HepG2 (cell line): ENCODE measurements around the gene BCAS3. TPM values are rescaled to one million over a fixed set of nuclear protein-coding genes. Genes with fewer than 3 reads are reported as not detected.
A peak's percentile ranks its signal among the peaks of the same experiment; 100 is the strongest.

Experiments used
- POLR2G ChIP-seq: fragments of 200-400 bp; formaldehyde crosslinking; IDR thresholded peaks from 2 replicates; pipeline ENCODE4 v1.6.1; 2018; ENCODE audit warnings: mild to moderate bottlenecking, low read depth, low read length, moderate library complexity
- SIX1 ChIP-seq: sonication (generic); formaldehyde crosslinking; IDR thresholded peaks from 2 replicates; pipeline ENCODE4 v1.4.0; 2020; ENCODE audit warnings: missing genetic modification reagents, borderline replicate concordance
- ZNF17 ChIP-seq: sonication (generic); formaldehyde crosslinking; IDR thresholded peaks from 2 replicates; pipeline ENCODE4 v1.5.0; 2020; ENCODE audit warnings: mild to moderate bottlenecking, missing genetic modification reagents
- ZNF496 ChIP-seq: sonication (generic); formaldehyde crosslinking; IDR thresholded peaks from 2 replicates; pipeline ENCODE4 v1.8.1; 2023; ENCODE audit warnings: mild to moderate bottlenecking, moderate library complexity, missing genetic modification reagents; ENCODE audit not compliant: insufficient replicate concordance
- polyA plus RNA-seq, 8 experiments: library from polyadenylated mRNA; depleted of rRNA in 3 of 8; stranded (reverse) in 7 of 8; unstranded in 1 of 8; fragments of >200 nt; fragmentation: Illumina TruSeq in 4 of 8; extraction: Trizol in 4 of 8; gene quantifications; 2 replicates each; pipeline versions ENCODE4 v1.2.1 to v1.2.3, GENCODE V29; 2011 to 2016; ENCODE audit warnings: low read depth in 4 of 8, missing spikeins in 1 of 8, mixed read lengths in 1 of 8; ENCODE audit not compliant: insufficient read depth in 1 of 8
- total RNA-seq, 5 experiments: library from RNA; depleted of rRNA; stranded (reverse); fragments of >200 nt; fragmentation: Illumina TruSeq; extraction: Trizol; gene quantifications; 2 replicates each; pipeline ENCODE4 v1.2.3, GENCODE V29; 2016; ENCODE audit warnings: low read depth in 1 of 5
- TF ChIP-seq, protein P1 (sequence below), 2 experiments: fragments of 450-650 bp in 1 of 2; sonication (generic) in 1 of 2; formaldehyde crosslinking in 1 of 2; IDR thresholded peaks; 2 replicates each; pipeline versions ENCODE4 v1.6.1 to v1.8.0; 2016 to 2022; ENCODE audit warnings: antibody characterized with exemption in 1 of 2, mild to moderate bottlenecking in 1 of 2, missing genetic modification reagents in 1 of 2
- TF ChIP-seq, protein P2 (sequence below): sonication (generic); formaldehyde crosslinking; IDR thresholded peaks from 2 replicates; pipeline ENCODE4 v1.5.1; 2020; ENCODE audit warnings: mild to moderate bottlenecking, missing genetic modification reagents
- TF ChIP-seq, protein P3 (sequence below): sonication (generic); formaldehyde crosslinking; IDR thresholded peaks from 2 replicates; pipeline ENCODE4 v1.4.0; 2020; ENCODE audit warnings: missing genetic modification reagents, borderline replicate concordance

BCAS3 gene
- total and polyA plus RNA-seq, 2 of the 13 experiments (the other 11 are each of a cell fraction or from before 2014, with no cell fraction given), result 10.7 to 11.2 TPM

DNA sequence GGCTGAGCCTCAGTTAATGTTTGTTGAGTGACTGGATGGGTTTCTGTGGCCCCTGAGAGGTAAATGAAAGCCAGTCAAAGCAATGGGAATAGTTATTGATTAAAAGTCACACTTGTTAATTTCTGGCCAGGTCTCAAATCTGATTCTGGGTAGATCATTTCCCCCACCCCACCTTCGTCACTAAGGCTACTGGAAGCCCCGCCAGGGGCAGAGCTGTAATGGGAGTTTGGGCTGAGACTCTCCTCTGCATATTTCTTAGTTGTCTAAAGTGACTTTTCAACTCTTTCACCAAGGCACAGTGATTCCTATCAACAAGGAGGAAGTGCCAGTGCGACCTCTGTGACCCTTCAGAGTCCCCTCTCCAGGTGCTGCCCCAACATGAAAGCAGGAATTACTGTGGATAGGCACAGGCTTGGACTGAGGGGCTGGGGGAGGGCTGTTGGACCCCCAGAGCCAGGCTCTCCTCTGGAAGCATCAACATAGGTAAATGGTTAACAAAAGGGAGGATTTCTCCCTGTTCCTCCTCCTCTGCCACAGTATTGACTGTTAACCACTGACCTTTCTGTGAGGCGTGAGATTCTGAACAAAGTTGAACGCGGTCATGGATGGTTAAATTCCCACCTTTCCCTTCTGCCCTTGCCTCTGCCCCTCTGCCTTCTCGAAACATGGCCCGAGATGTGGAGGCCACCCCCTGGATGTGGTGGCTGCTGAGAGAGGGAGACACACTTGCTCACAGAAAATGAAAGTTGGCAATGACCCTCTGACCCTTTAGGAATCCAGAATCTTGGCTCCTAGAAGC lies 701.2 kb downstream of the BCAS3 start (continued):
- TF ChIP-seq, protein P1, sequence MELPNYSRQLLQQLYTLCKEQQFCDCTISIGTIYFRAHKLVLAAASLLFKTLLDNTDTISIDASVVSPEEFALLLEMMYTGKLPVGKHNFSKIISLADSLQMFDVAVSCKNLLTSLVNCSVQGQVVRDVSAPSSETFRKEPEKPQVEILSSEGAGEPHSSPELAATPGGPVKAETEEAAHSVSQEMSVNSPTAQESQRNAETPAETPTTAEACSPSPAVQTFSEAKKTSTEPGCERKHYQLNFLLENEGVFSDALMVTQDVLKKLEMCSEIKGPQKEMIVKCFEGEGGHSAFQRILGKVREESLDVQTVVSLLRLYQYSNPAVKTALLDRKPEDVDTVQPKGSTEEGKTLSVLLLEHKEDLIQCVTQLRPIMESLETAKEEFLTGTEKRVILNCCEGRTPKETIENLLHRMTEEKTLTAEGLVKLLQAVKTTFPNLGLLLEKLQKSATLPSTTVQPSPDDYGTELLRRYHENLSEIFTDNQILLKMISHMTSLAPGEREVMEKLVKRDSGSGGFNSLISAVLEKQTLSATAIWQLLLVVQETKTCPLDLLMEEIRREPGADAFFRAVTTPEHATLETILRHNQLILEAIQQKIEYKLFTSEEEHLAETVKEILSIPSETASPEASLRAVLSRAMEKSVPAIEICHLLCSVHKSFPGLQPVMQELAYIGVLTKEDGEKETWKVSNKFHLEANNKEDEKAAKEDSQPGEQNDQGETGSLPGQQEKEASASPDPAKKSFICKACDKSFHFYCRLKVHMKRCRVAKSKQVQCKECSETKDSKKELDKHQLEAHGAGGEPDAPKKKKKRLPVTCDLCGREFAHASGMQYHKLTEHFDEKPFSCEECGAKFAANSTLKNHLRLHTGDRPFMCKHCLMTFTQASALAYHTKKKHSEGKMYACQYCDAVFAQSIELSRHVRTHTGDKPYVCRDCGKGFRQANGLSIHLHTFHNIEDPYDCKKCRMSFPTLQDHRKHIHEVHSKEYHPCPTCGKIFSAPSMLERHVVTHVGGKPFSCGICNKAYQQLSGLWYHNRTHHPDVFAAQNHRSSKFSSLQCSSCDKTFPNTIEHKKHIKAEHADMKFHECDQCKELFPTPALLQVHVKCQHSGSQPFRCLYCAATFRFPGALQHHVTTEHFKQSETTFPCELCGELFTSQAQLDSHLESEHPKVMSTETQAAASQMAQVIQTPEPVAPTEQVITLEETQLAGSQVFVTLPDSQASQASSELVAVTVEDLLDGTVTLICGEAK (IDR thresholded peaks at IDR 0.05), result no peak
- TF ChIP-seq, protein P1 (CRISPR knock-in tag; IDR thresholded peaks at IDR 0.05), result no peak
- TF ChIP-seq ZNF496 (CRISPR knock-in tag) (no peak), ZNF17 (CRISPR knock-in tag) (no peak), POLR2G (no peak), SIX1 (CRISPR knock-in tag) (no peak)
- TF ChIP-seq, protein P2, sequence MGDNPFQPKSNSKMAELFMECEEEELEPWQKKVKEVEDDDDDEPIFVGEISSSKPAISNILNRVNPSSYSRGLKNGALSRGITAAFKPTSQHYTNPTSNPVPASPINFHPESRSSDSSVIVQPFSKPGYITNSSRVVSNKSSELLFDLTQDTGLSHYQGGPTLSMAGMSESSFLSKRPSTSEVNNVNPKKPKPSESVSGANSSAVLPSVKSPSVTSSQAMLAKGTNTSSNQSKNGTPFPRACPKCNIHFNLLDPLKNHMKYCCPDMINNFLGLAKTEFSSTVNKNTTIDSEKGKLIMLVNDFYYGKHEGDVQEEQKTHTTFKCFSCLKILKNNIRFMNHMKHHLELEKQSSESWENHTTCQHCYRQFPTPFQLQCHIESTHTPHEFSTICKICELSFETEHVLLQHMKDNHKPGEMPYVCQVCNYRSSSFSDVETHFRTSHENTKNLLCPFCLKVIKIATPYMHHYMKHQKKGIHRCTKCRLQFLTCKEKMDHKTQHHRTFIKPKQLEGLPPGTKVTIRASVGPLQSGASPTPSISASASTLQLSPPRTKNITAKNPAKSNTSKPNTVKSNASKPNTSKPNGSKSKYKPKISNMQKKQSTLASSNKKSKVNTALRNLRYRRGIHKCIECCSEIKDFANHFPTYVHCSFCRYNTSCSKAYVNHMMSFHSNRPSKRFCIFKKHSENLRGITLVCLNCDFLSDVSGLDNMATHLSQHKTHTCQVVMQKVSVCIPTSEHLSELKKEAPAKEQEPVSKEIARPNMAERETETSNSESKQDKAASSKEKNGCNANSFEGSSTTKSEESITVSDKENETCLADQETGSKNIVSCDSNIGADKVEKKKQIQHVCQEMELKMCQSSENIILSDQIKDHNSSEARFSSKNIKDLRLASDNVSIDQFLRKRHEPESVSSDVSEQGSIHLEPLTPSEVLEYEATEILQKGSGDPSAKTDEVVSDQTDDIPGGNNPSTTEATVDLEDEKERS (CRISPR knock-in tag), result 0 out of 2 replicates have a peak, but pooled peaks have one; percentile 37
- TF ChIP-seq, protein P3, sequence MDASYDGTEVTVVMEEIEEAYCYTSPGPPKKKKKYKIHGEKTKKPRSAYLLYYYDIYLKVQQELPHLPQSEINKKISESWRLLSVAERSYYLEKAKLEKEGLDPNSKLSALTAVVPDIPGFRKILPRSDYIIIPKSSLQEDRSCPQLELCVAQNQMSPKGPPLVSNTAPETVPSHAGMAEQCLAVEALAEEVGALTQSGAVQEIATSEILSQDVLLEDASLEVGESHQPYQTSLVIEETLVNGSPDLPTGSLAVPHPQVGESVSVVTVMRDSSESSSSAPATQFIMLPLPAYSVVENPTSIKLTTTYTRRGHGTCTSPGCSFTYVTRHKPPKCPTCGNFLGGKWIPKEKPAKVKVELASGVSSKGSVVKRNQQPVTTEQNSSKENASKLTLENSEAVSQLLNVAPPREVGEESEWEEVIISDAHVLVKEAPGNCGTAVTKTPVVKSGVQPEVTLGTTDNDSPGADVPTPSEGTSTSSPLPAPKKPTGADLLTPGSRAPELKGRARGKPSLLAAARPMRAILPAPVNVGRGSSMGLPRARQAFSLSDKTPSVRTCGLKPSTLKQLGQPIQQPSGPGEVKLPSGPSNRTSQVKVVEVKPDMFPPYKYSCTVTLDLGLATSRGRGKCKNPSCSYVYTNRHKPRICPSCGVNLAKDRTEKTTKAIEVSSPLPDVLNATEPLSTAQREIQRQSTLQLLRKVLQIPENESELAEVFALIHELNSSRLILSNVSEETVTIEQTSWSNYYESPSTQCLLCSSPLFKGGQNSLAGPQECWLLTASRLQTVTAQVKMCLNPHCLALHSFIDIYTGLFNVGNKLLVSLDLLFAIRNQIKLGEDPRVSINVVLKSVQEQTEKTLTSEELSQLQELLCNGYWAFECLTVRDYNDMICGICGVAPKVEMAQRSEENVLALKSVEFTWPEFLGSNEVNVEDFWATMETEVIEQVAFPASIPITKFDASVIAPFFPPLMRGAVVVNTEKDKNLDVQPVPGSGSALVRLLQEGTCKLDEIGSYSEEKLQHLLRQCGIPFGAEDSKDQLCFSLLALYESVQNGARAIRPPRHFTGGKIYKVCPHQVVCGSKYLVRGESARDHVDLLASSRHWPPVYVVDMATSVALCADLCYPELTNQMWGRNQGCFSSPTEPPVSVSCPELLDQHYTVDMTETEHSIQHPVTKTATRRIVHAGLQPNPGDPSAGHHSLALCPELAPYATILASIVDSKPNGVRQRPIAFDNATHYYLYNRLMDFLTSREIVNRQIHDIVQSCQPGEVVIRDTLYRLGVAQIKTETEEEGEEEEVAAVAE, result no peak
